GM18951 (cell line): ENCODE data around the gene ST3GAL5.

ENCODE experiments used
- POLR2A ChIP-seq: IDR thresholded peaks from 4 replicates; pipeline ENCODE4 v1.6.1; 2011; ENCODE audit warnings: mild to moderate bottlenecking; ENCODE audit not compliant: insufficient read length, insufficient read depth; ENCODE audit errors: extremely low read depth
- in situ Hi-C: fragments of 300-500 bp; cut with MboI; formaldehyde crosslinking; loops from one replicate; pipeline ENCODE4 v1.12.0; 2022; ENCODE audit warnings: low sequenced_read_pairs, mixed read lengths, inconsistent platforms; ENCODE audit not compliant: unreplicated experiment

Gene ST3GAL5

DNA sequence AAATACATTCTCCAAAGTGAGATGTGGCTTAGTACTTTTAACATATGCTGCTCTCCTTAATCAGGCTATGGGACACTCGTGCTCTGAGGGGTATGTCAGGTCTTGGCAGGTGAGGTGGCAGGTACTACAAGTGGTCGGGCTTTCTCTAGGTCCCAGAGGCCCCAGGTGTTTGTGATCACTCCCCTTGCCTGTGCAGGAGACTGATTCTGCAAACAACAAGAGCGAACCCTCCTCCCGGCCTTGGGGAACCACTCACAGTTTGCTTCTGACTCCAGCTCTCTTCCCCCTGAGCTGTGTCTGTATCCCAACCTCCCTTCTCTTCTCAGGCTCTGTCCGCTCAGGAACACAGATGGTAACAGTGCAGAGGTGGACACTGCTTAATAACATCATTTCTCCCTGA lies 86.9 kb downstream of the ST3GAL5 start:
- in situ Hi-C loops, result no loop called here
- no peak for TF ChIP-seq POLR2A

DNA sequence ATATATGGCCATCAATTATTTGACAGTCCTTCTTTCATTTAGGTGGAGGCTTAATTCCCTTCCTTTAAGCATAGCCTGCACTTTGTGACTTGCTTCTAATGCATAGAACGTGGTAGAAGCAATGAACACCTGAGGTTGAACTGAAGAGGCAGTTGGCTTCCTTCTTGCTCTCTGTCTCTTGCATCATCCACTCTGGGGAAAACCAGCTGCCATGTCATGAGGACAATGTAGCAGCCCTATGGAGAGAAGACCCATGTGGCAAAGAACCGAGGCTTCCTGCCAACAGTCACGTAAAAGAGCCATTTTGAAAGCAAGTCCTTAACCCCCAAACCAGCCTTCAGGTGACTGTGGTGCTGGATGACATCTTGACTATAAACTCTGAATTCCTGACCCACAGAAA lies 88.2 kb downstream of the ST3GAL5 start:
- in situ Hi-C loops, result no loop called here
- TF ChIP-seq POLR2A, result no peak

DNA sequence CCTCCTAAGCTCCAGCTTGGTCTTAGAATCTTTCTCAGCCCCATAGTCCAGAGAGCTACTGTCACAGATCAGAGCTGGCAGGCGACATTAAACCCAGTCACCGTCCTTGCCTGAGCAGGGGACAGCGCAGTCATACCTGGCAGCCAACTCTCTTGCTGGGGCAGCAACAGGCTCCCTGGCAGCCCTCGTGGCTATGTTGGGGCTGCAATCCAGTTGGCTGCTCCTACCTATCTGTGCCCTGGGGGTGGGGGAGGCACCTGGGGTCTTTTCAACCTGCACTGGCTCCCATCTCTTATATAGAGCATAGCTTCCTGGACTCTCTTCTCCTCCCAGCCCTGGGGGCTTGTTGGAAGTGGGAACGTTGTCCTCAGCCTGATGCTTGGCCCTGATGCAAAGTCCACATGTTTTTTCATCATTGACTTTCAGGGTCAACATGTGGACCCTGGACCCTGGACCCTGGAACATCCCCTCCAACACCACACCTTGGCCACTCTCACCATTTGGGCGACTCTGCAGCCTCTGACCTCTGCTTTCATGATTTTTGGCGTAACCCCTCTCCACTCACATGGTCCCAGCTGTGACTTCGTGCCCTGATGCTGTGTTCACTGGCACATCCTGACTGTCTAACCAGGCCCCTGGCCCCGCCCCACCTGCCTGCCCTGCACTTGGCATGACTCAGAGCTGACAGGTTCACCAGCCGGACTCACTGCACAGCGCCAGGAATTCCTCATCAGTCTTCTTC lies 89.4 kb downstream of the ST3GAL5 start:
- no peak for TF ChIP-seq POLR2A

DNA sequence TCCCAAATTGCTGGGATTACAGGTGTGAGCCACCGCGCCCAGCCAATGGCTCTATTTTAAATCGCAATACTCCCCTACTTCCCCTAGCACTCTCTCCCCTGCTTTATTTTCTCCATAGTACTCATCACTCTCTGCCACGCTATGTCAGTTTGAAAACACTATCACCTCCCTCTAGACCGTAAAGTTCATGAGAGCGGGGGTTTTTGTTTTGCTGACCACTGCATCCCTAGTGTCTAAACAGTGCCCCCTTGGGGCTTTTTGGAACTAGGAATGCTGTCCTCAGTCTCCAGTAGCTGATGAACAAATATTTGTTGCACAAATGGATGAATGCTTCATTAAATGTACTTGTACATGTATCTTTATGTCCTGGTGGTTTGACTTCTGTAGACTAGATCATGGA lies 90.9 kb downstream of the ST3GAL5 start:
- in situ Hi-C loops, result no loop called here
- TF ChIP-seq POLR2A, result no peak

More for the DNA sequence above, 89.4 kb downstream of the ST3GAL5 start:
- in situ Hi-C loops, result no loop called here

- in situ Hi-C loops, result no loop called here
- TF ChIP-seq POLR2A, result no peak
Observed at GRCh38 chr2:85797263-85797660, 91.5 kb downstream of the ST3GAL5 start.

DNA sequence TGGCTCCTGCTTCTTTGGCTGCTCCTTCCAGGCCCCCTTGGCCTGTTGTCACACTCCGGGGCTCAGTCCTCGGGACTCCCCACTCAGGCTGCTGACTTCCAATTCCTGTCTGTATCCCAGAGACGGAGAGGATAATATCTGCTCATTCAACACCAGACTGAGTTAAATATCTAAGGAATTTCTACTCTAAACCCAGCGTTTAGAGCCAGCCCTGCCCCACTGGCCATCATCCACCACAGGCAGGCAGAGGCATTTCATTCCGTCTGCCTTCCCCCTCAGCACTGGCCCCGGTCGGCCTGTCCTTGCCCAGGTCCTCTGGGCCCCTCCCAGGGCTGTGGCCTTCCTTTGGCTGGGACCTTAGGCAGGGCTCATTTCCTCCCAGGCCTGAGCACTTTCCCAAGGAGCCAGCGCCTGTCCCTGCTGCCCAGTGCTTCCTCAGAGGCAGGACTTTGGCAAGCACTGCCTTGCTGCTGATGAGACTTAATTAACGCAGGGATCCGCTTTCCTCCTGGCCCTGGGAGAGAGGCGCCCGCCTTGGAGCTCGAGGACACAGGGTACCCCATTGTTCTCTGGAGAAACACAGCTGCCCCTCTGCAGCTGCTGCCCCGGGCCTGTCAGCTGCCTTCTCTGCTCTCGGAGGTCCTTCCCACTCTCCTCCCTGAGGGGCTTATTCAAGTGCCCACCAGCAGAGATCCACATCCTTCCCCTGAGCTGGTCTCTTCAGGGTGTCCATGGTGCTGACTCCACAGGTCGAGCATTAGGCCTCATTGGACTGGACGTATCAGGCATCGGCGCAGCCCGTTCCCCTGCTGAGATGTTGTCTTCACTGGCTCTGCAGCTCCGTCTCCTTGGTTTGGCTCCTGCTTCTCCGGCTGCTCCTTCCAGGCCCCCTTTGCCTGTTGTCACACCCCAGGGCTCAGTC lies 92.2 kb downstream of the ST3GAL5 start:
- in situ Hi-C loops, result no loop called here
- TF ChIP-seq POLR2A, result no peak

DNA sequence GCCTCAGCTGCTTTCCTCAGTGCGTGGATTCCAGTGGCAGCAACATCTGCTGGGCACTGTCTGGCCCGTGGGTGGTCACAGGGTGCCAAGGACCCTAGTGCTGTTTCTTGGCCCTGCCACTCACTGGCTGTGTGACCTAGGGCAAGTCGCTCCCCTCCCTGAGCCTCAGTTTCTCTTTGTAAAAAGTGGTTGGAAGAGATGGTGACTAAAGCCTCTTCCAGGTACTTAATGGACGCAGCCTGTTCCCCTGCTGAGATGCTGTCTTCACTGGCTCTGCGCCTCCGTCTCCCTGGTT lies 92.8 kb downstream of the ST3GAL5 start:
- in situ Hi-C loops, result no loop called here
- no peak for TF ChIP-seq POLR2A

DNA sequence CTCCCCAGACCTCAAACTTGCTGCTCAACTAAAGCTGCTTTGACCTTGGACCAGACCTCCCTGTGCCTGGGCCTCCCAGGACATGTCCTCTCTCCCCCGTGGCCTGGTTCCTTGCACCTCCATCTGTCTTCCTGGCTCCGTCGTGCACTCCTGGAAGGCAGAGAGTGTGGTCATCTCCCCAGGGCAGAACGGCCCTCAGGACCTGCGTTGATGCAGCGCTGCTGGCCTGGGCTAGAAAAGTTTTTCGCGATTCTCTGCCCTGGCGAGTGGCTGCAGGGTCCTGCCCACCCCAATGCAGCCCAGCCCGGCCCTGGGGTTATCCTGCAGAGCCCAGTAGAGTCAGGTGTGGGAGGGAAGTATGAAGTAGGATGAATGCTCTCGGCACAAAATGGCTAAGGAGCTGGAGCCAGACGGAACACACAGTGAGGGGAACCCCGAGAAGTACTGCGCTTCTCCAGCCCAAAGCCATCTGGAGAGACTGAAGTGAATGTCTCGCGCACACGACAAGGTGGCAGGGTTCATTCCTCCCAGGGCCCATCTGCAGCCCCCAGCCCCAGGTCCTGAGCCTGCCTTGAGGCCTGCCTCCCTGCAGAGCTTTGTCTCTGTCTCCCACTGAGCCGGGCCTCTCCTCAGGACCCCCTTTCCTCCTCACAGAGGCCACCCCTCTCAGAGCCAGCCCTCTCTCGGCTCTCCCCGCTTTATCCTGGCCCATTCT lies 93.3 kb downstream of the ST3GAL5 start:
- in situ Hi-C loops, result no loop called here
- TF ChIP-seq POLR2A, result no peak

- in situ Hi-C loops, result no loop called here
- no peak for TF ChIP-seq POLR2A
Observed at GRCh38 chr2:85794491-85795121, 94.2 kb downstream of the ST3GAL5 start.

DNA sequence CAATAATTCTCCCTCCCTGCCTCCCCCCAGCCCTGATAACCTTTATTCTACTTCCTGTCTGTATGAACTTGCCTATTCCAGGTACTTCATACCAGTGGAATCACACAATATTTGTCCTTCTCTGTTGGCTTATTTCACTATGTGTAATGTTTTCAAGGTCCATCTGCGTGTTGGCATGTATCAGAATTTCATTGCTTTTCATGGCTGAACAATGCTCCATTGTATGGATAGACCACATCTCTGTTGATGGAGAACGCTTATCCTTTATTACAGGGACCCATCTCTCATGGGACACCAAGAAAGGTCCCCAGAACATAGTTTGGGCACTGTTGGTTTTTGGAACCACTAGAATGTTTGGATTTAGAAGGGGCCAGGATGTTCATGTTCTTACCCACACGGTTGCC lies 94.8 kb downstream of the ST3GAL5 start:
- in situ Hi-C loops, result no loop called here
- no peak for TF ChIP-seq POLR2A

DNA sequence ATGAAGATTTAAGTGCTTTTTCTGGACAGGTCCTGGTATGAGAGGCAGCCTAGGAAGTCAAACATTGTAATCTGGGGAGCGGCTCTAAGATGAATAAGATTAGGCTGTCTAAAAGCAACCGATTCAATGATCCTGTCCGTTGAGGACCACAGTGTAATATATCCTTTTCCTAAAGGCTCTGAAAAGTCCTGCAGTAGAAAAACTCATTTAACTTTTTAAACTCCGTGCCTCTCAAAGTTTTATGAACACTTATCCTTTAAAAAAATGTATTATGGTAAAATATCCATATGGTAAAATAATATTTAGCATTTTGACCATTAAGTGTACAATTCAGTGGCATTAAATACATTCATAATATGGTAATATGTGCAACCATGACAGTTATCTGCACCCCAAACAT lies 95.2 kb downstream of the ST3GAL5 start:
- no peak for TF ChIP-seq POLR2A
- in situ Hi-C loops, result no loop called here

- TF ChIP-seq POLR2A, result no peak
- in situ Hi-C loops, result no loop called here
Observed at GRCh38 chr2:85792783-85793441, 95.9 kb downstream of the ST3GAL5 start.

DNA sequence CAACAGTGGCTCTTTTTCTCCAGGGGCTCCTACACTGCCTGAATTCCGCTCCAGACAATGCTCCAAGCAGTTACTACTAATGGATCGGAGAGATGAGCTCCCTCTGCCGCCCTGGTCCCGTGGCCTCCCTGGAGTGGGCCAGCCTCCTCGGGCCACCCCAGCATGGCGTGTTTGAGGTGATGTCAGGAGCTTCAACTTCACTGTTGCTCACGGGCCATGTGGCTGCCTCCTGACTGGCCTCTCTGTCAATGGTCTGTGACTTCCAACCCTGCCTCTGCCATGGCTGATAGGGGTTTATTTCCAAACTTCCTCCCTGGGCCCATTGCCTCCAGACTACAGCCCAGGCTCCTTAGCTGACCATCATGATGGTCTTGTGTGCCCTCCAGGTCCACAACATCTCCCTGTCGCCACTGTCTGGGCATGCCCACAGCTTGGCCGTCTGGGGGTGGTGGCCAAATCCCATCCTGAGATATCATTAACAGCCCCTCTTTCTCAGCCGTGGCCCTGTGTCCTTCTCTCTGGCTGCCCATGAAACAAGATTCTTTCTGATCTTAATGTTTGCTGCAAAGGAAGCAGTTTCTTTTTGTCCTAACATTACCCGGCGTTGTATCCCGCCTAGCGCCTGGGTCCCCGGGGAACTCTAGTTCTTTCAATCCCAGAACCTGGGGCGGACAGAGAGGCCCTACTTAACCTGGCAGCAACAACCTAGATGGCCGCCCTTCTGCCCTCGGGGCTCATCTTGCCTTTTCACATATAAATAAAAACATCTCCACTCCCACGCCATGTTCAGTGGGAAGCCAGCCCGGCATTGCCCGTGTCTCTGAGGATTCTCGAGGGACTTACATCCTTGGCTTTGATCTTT lies 96.9 kb downstream of the ST3GAL5 start:
- in situ Hi-C loops, result no loop called here
- no peak for TF ChIP-seq POLR2A
